ENCODE results near the gene RAE1.

Gene RAE1

GRCh38 chr20:57309544-57310115 is 41.4 kb upstream of the RAE1 start:
- H3K4me2 ChIP-seq (ENCODE audit: low read depth, low read length, poor library complexity, severe bottlenecking): no peak overlapping the region
- no peak overlapping the region for H3K4me3 ChIP-seq (ENCODE audit: low read length, poor library complexity, severe bottlenecking)
- no peaks in the 10 kb centered on the region for H3K36me3 ChIP-seq (ENCODE audit: insufficient read depth, low read length)
- no peaks in the 10 kb centered on the region for H3K4me1 ChIP-seq (ENCODE audit: insufficient read depth, low read length, poor library complexity, severe bottlenecking)
- H4K20me1 ChIP-seq (ENCODE audit: insufficient read depth, low read length, poor library complexity, severe bottlenecking): no peaks in the 10 kb centered on the region
- H3K9me3 ChIP-seq (ENCODE audit: insufficient read depth, low read depth, low read length): no peaks in the 10 kb centered on the region
- H3K79me2 ChIP-seq (ENCODE audit: insufficient read depth, low read length): no peaks in the 10 kb centered on the region
- TF ChIP-seq EZH2phosphoT487 (IDR thresholded peaks at IDR 0.05; ENCODE audit: borderline replicate concordance): no peak
- TF ChIP-seq, protein P1, sequence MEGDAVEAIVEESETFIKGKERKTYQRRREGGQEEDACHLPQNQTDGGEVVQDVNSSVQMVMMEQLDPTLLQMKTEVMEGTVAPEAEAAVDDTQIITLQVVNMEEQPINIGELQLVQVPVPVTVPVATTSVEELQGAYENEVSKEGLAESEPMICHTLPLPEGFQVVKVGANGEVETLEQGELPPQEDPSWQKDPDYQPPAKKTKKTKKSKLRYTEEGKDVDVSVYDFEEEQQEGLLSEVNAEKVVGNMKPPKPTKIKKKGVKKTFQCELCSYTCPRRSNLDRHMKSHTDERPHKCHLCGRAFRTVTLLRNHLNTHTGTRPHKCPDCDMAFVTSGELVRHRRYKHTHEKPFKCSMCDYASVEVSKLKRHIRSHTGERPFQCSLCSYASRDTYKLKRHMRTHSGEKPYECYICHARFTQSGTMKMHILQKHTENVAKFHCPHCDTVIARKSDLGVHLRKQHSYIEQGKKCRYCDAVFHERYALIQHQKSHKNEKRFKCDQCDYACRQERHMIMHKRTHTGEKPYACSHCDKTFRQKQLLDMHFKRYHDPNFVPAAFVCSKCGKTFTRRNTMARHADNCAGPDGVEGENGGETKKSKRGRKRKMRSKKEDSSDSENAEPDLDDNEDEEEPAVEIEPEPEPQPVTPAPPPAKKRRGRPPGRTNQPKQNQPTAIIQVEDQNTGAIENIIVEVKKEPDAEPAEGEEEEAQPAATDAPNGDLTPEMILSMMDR (conservative IDR thresholded peaks at IDR 0.05; ENCODE audit: low read length): no peak
- no peak overlapping the region for H3K9ac ChIP-seq (ENCODE audit: low read depth, low read length, poor library complexity, severe bottlenecking)
- no peak overlapping the region for H2AFZ ChIP-seq (ENCODE audit: low read length)
- H3F3A ChIP-seq (ENCODE audit: low read depth): no peaks in the 10 kb centered on the region
- H3K9me2 ChIP-seq (replicated peaks; ENCODE audit: low read depth, low read length): no peaks in the 10 kb centered on the region
- H3K27me3 ChIP-seq (ENCODE audit: insufficient read depth, low read length, poor library complexity, severe bottlenecking): no peaks in the 10 kb centered on the region

- H3K9ac ChIP-seq (ENCODE audit: low read depth, low read length, poor library complexity, severe bottlenecking): no peak overlapping the region
Observed at GRCh38 chr20:57310821-57311514, 40.1 kb upstream of the RAE1 start.

DNA sequence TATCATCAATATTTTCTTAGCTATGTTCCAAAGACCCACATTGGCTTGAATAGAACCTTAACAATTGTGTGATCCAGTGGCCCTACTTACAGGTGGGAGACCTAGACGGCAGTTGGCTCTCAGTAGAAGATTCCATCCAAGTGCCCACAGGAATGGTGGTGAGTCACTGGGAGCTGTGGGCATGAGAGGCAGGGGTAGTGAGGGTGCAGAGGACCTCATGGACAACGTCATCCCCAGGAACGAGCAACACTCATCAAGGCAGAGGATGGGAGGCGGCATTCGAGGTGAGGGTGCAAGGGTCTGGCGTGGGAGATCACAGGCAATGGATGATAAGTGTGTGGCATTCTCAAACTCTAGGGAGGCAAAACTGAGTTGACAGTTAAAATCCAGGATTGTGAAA is 38.9 kb upstream of the RAE1 start:
- Histone ChIP-seq H3K4me1 (ENCODE audit: insufficient read depth, low read length, poor library complexity, severe bottlenecking) (no peaks in the 10 kb centered on the region), H2AFZ (ENCODE audit: low read length) (no peak overlapping the region), H3K9ac (ENCODE audit: low read depth, low read length, poor library complexity, severe bottlenecking) (no peak overlapping the region), H4K20me1 (ENCODE audit: insufficient read depth, low read length, poor library complexity, severe bottlenecking) (no peaks in the 10 kb centered on the region), H3K9me3 (ENCODE audit: insufficient read depth, low read depth, low read length) (no peaks in the 10 kb centered on the region), H3K9me2 (replicated peaks; ENCODE audit: low read depth, low read length) (no peaks in the 10 kb centered on the region), H3K4me3 (ENCODE audit: low read length, poor library complexity, severe bottlenecking) (no peak overlapping the region), H3K27me3 (ENCODE audit: insufficient read depth, low read length, poor library complexity, severe bottlenecking) (no peaks in the 10 kb centered on the region), H3K79me2 (ENCODE audit: insufficient read depth, low read length) (no peaks in the 10 kb centered on the region), H3K4me2 (ENCODE audit: low read depth, low read length, poor library complexity, severe bottlenecking) (no peak overlapping the region), H3K36me3 (ENCODE audit: insufficient read depth, low read length) (no peaks in the 10 kb centered on the region), H3F3A (ENCODE audit: low read depth) (no peaks in the 10 kb centered on the region)
- no peak for TF ChIP-seq EZH2phosphoT487 (IDR thresholded peaks at IDR 0.05; ENCODE audit: borderline replicate concordance)
- TF ChIP-seq, protein P1 (conservative IDR thresholded peaks at IDR 0.05; ENCODE audit: low read length): no peak

More at GRCh38 chr20:57310821-57311514, 40.1 kb upstream of the RAE1 start:
- Histone ChIP-seq H3K79me2 (ENCODE audit: insufficient read depth, low read length) (no peaks in the 10 kb centered on the region), H4K20me1 (ENCODE audit: insufficient read depth, low read length, poor library complexity, severe bottlenecking) (no peaks in the 10 kb centered on the region), H3K4me1 (ENCODE audit: insufficient read depth, low read length, poor library complexity, severe bottlenecking) (no peaks in the 10 kb centered on the region), H3K4me3 (ENCODE audit: low read length, poor library complexity, severe bottlenecking) (no peak overlapping the region), H3K36me3 (ENCODE audit: insufficient read depth, low read length) (no peaks in the 10 kb centered on the region), H3K9me3 (ENCODE audit: insufficient read depth, low read depth, low read length) (no peaks in the 10 kb centered on the region), H3K27me3 (ENCODE audit: insufficient read depth, low read length, poor library complexity, severe bottlenecking) (no peaks in the 10 kb centered on the region), H3K4me2 (ENCODE audit: low read depth, low read length, poor library complexity, severe bottlenecking) (no peak overlapping the region), H2AFZ (ENCODE audit: low read length) (no peak overlapping the region), H3K9me2 (replicated peaks; ENCODE audit: low read depth, low read length) (no peaks in the 10 kb centered on the region), H3F3A (ENCODE audit: low read depth) (no peaks in the 10 kb centered on the region)
- TF ChIP-seq, protein P1 (conservative IDR thresholded peaks at IDR 0.05; ENCODE audit: low read length): no peak
- TF ChIP-seq EZH2phosphoT487 (IDR thresholded peaks at IDR 0.05; ENCODE audit: borderline replicate concordance): no peak
